HS-27A (cell line): ENCODE measurements around the gene ZNF497.
"Not testable (repeated sequence)": the region's sequence is repeated elsewhere in the genome, so short reads cannot be mapped to it uniquely, and the experiment has no call there.

Experiments
- DNase-seq: peaks from one replicate; pipeline ENCODE4 v3.0.0-alpha.2; 2012; ENCODE audit warnings: low read depth, missing footprints

Gene ZNF497

DNA sequence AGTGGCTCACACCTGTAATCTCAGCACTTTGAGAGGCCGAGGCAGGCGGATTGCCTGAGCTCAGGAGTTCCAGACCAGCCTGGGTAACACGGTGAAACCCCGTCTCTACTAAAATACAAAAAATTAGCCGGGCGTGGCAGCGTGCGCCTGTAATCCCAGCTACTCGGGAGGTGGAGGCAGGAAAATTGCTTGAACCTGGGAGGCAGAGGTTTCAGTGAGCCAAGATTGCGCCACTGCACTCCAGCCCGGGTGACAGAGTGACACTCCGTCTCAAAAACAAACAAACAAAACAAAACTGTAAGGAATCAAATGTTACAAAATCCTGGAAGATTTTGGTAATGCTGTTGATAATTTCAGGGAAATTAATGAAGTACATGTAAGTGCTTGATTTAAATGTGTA, 14.5 kb downstream of the ZNF497 start:
- not testable (repeated sequence) for DNase-seq

DNA sequence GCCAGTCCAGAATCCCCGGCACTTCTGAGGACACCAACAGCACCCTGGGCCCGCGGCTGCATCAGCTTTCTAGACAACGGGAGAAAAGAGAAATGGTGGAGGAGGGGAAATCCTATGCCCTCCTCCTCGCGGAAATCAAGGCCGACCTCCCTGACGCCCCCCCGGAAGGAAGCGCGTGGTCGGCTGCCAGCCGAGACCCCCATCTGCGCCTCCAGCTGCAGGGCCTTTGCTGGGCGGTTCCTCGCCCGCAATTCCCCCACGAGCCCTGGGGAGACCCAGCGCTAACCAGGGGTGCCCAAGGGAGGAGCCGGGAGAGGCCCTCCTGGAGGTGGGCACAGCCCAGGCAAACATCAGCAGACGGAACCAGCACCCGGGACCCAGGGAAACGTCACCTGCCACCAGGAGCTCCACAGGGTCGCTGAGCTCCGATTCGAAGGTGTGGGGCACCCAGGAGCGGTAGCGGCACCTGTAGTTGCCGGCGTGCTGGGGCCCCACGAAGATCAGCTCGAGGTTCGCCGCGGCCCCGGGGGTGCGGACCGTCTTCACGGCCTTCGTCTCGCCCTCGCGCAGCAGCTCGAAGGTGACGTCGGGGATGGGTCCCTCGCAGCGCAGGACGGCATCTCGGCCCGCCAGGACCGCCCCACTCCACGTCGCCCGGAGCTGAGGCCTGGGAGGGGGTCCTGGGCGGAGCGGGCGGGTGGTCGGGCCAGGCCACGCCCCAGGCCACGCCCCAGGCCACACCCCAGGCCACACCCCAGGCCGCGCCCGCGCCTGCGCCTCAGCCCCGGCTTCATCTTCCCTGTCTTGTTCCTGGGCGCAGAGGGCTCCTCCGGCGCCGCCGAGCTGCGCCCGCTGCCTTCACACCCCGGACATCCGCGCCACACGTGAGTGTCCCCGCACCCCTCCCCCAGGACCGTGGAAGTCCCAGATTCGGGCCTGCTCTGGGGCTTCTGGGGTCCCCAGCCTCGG, 15.3 kb downstream of the ZNF497 start:
- peak; percentile 29 for DNase-seq

DNA sequence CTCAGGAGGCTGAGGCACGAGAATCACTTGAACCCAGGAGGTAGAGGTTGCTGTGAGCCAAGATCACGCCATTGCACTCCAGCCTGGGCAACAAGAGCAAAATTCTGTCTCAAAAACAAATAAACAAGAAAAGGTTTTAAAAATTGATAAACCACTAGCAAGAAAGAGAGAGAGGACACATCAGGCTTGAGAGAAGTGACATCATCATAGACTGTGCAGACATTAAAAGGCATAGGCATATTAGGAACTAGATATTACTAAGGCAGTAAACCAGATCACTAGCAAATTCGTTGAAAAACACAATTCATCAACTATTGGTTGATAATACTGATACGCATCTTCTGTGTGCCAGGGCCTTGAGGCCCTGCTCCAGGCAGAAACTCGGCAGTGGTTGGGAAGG, 17.0 kb downstream of the ZNF497 start:
- no peak for DNase-seq

DNA sequence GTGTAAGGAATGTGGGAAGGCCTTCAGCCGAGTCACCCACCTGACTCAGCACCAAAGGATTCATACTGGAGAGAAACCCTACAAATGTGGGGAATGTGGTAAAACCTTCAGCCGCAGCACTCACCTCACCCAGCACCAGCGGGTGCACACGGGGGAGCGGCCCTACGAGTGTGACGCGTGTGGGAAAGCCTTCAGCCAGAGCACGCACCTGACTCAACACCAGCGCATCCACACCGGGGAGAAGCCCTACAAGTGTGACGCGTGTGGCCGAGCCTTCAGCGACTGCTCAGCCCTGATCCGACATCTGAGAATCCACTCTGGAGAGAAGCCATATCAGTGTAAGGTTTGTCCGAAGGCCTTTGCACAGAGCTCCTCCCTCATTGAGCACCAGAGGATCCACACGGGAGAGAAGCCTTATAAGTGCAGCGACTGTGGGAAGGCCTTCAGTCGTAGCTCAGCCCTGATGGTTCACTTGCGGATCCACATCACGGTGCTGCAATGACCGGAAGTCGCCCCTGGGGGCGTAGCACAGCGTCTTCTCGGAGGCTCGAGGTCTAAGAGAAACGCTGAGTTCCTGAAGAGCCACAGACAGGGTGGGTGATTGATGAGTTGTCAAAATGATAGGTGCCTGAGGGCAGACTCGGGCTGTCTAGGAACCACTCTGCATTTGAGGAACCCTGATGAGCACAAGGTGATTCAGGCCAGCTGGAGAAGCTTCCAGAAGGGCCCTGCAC, 23.6 kb downstream of the ZNF497 start:
- no peak for DNase-seq

DNA sequence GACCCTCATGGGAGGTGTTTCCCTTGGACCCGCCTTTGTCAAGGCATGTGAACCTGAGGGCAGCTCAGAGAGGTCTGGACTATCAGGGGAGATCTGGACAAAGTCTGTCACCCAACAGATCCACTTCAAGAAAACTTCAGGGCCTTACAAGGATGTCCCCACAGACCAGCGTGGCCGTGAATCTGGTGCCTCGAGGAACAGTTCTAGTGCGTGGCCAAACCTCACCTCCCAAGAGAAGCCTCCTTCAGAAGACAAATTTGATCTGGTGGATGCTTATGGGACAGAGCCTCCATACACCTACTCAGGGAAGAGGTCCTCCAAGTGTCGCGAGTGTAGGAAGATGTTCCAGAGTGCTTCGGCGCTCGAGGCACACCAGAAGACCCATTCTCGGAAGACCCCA, 24.2 kb downstream of the ZNF497 start:
- no peak for DNase-seq

DNA sequence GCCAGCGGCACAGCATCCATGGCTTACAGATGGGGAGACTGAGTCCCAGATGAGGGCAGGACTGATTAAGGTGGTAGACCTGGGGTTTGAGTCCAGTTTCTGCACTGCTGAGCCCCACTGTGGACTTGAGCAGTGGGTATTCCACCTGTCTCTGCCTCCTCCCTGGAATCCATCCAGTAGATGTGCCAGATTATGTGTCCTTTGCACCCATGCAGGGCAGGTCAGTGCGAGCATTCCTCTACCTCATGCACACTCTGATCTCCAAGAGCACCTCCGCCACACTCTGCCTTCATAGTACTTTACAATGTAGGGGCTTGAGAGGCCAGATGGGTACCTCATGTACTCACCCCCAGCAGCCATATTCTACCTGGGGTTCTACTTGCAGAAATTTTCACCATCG, 25.7 kb downstream of the ZNF497 start:
- DNase-seq: no peak

DNA sequence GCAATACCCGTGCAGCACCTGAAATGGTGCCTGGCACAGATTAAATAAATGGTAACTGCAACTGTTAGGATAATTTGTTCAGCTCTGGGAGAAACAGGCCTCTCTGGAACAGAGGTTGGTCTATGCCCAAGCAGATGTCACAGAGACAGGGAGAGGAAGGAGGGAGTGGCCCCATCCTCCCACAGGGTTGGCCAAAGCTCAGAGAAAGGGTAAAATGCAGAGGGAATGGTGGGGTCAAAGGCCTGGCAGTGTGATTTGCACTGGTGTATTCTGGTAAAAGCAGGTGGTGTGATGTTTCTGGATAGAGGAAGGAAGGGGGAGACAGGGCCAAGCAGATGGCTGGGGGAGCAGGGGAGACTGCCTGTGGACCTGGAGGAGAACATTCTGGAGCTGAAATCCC, 26.3 kb downstream of the ZNF497 start:
- no peak for DNase-seq

DNA sequence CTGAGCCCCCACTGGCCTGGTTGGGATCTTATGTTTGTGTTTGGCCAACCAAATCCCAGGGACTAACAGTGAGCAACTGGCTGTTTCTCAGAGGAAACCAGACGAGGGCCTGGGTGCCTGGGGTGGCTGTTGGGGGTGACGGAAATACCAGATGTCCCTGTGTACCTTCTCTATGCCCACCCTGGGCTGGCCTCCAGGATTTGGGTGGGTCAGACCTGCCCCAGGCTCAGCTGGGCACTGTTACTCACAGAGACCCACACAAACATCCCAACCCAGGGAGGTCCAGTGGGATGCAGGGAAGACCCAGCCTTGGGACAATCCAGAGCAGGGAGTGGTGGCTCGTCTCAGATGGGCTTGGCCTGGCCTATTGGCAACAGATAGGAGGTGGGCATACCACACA, 26.9 kb downstream of the ZNF497 start:
- DNase-seq: no peak

DNA sequence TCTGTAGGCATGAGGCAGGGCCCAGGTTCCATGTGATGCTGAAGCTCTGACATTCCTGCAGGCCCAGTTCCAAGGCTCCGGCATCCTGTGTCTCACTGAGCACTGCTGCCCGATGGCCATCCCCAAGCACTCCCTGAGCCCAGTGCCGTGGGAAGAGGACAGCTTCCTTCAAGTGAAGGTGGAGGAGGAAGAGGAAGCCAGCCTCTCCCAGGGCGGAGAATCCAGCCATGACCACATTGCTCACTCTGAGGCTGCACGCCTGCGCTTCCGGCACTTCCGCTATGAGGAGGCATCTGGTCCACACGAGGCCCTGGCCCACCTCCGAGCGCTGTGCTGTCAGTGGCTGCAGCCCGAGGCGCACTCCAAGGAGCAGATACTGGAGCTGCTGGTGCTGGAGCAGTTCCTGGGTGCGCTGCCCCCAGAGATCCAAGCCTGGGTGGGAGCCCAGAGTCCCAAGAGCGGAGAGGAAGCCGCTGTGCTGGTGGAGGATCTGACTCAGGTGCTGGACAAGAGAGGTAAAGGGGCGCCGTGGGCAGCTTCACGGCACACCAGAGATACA, 27.8 kb downstream of the ZNF497 start:
- DNase-seq: no peak

DNA sequence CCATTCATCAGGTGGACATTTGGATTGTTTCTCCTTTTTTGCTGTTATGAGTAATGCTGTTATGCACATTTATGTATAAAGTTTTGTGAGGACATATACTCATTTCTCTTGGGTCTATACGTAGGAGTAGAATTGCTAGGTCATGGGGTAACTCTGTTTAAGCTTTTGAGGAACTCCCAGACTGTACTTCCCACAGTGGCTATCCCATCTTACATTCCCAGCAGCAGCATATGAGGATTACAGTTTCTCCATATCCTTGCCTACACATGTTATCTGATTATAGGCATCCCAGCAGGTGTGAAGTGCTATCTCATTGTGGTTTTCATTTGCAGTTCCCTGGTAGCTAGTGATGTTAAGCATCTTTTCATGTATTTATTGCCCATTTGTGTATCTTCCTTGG, 29.9 kb downstream of the ZNF497 start:
- DNase-seq: no peak

DNA sequence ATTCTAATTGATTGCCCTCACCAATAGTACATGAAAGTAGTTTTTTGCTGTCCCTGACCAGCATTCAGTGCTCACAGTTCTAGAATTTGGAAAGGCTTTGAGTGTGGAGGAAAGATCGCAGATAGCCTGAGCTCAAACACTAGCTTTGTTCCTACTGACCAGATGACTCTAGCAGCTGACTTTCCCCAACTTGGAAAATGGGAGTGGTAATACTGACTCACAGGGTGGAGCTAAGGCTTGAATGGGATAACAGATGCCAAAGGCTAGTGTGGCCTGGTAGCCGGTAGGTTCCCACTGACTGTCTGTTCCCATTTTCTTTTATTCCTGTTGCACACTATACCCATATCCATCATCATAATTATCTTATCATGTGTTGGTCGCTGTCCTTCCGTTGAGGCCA, 32.1 kb downstream of the ZNF497 start:
- no peak for DNase-seq

DNA sequence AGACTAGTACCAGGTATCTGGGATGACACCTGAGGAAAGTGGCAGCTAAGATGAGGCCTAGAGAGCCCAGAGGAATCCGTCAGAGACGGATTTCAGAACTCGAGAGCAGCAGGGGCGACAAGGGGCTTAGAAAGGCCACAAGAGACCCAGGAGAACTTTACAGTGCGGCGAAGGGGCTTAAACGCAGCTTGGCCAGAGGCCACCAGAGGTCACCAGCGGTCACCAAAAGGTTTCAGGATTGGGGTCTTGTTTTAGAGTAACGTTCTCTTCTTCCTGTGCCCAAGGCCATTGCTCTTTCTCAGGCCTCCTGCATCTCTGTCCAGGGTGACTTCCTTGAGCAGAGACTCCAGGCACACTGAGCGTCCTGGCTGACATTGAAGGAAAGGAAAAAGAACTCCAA, 33.6 kb downstream of the ZNF497 start:
- no peak for DNase-seq

DNA sequence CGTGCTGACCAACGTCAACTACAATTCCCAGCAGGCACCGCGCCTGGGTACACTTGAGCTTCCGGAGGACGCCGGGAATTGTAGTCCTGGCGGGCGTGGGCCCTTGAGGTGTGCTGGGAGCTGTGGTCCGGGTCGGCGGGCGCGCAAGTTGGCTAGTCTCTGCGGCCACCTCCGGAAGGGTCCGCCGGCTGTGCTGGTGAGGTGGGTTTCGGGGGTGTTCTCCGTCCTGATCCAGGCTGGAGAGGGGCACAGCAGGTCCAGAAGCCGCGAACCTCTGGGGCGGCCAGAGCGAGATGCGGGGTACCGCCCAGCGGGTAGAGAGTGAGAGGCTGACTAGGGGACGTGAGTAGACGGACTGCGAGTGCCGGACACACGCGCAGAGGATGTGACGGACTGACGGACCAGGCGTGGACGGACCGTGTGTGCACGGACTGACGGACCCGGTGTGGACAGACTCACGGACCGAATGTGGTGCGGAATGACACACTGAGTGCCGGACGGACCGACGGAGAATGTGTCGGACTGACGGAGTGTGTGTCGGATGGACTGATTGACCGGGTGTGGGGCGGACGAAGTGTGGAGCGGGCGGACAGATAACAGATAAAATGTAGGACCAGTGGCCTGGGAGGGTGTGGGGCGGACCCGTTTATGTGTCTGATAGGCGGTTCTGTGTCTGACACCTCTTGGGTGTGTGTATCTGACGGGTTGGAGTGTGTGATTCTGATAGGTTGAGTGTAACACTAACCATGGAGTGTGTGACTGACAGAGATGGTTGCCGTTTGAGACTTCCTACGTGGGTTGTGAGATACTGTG, 35.4 kb downstream of the ZNF497 start, which contains the start of gene ZSCAN22:
Gene ZSCAN22 (plus strand): TSS at position 81 of the 813 bp plus-strand sequence. CDS start 7,809 bp downstream, outside the sequence.
- peak; percentile 95 for DNase-seq

DNA sequence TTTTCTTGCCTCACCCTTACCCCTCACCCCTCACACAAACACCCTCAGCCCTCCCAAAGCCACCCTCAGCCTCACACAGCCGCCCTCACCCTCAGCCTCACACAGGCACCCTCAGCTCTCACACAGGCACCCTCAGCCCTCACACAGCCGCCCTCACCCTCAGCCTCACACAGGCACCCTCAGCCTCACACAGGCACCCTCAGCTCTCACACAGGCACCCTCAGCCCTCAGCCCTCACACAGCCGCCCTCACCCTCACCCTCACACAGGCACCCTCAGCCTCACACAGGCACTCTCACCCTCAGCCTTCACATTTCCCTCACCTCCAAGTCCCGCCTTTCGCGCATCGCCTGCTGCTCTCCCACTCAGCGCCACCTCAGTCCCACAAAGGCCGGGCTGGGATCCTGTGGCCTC, 36.0 kb downstream of the ZNF497 start:
- DNase-seq: no peak

DNA sequence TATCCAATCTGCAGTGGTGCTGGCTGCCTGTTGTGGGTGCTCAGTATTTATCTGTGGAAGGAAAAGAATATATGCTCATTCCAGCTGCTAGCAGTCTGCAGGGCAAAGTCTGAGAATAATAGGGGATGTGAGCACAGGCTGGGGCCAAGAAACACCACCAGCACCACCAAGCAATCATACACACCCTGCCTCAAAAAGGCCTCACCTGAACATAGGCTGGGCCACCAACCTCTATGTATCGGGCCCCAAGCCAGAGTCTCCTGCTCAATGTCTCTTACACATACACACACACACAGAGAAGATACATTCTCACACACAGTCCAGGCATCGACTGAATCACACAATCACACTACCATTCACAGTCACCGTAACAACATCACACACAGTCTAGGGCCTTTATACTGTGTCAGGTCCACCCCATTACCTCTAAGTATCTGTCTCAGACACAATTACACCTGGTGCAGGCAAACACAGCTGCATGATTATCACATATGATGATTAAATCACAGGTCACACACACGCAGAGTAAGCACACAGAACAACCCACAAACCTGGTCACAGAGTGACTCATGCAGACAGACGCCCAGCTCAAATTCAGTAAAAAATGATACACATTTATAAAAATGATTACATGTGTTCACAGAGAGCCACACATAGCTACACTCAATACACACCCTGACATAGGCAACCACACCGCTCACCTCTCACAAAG, 37.1 kb downstream of the ZNF497 start:
- DNase-seq: no peak

DNA sequence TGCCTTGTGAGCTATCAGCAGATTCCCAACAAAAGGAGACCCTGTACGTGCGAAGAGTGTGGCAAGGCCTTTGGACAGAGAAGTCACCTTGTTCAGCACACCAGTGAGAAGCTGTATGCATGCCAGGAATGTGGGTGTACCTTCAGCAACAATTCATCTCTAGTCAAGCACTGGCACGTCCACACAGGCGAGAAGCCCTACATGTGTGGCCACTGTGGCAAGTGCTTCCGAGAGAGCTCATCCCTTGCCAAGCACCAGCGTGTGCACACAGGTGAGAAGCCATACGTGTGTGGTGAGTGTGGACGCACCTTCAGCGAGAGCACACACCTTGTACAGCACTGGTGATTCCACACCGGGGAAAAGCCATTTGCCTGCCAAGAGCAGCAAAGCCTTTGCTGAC, 43.3 kb downstream of the ZNF497 start:
- no peak for DNase-seq

DNA sequence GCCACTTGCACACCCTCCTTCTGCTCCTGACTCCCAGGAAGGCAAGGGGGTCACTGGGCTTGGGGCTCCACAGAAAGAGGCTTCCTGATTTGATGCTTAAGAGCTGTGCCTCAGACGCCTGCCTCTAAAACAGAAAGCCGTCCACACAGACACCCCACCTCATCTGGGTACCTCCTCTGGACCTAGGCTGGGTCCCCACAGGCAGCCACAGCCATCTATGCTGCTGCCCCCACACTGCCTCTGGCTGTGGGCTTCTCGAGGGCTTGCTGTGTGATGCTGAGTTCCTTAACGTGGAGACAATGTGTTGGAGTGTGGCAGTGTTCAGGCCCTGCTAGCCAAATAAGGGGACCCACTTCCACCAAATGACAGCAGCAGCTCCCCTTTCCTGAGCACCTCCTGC, 44.3 kb downstream of the ZNF497 start:
- DNase-seq: no peak

DNA sequence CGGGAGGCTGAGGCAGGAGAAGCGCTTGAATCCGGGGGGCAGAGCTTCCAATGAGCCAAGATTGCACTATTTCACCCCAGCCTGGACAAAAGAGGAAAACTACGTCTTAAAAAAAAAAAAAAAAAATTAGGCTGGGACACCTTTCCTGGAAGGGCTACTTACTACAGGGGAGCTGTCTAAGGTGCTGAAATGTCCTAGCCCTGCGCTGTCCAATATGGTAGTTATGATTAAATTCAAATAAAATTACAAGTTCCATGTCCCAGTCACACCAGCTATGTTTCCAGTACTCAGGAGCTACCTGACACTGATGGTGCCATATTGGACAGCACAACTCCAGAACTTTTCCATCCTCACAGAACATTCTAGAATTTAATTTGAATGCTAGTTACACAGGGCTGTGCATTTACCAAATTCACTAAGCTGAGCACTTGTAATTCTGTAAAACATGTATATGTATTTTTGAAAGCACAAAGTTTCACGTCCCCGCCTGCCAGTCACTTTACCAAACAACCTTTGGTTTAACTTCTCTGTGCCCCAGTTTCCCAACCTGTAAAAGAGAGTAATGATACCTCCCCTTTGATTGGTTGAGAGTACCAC, 45.0 kb downstream of the ZNF497 start:
- no peak for DNase-seq

DNA sequence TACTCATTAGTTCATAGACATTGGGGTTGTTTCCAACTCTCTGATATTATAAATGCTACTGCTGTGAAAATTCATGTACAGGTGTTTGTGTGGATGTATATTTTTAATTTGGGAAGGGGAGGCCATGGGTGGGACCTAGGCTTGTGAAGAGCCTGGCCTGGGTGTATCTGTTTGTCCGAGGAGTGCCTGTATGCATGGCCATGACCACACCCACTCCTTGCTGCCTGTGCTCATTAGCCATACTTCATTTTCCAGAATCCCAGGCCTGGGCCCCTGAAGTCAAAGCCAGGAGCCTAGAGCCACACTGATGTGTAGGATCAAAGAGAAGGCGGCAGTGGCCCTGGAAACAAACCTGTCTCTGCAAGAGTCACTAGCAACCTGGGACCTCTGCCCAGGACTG, 47.0 kb downstream of the ZNF497 start:
- DNase-seq: no peak

DNA sequence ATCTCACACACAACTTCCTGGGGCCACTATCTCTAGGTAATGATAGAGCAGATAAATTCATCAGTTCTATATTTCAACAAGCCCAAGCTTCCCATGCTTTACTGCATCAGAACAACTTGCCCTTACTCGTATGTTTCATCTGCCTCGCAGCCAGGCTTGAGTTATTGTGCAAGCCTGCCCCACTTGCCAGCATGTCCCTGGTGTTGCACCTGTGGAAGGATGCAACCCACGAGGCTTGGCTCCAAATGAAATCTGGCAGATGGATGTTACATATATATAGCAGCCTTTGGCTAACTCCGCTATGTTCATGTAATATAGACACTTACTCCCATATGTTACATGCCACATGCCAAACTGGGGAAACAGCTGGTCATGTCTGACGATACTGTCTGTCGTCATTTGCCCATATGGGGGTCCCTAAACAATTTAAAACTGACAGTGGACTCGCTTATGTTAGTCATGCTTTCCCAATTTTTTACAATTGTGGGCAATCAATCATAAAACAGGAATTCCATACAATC, 51.1 kb downstream of the ZNF497 start:
- DNase-seq: no peak

DNA sequence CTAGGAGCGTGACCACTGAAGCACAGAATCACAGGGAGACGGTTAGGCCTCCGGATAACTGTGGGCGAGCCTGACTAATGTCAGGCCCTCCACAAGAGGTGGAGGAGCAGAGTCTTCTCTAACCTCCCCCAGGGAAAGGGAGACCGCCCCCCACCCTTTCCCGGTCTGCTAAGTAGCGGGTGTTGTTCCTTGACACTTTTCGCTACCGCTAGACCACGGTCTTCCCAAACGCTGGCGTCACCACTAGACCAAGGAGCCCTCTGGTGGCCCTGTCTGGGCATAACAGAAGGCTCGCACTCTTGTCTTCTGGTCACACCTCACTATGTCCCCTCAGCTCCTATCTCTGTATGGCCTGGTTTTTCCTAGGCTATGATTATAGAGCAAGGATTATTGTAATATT, 51.9 kb downstream of the ZNF497 start:
- DNase-seq: not testable (repeated sequence)
